GM23338 (cell line): ENCODE measurements around the gene FLRT2. TPM values are rescaled to one million over a fixed set of nuclear protein-coding genes. Genes with fewer than 3 reads are reported as not detected.

Experiments used
- ATAC-seq: fragments of 200-7000 bp; cut with Tn5 transposase; 3 replicates; pipeline ENCODE4 v1.9.1; 2020
- DNase-seq: peaks from one replicate; pipeline ENCODE4 v3.0.0-alpha.2; 2015; ENCODE audit warnings: low spot score
- H2AFZ ChIP-seq: fragments of 200-600 bp; sonication (generic); 2 replicates; pipeline ENCODE4 v1.8.0; 2016; ENCODE audit warnings: antibody characterized with exemption, mild to moderate bottlenecking, moderate library complexity
- H3F3A ChIP-seq: fragments of 200-600 bp; sonication (generic); replicated peaks from 2 replicates; pipeline ENCODE4 v1.8.0; 2017; ENCODE audit warnings: antibody characterized with exemption, mixed run types, low read depth
- H3K27ac ChIP-seq: fragments of 200-600 bp; sonication (generic); 2 replicates; pipeline ENCODE4 v1.6.1; 2016; ENCODE audit warnings: low read depth
- H3K27me3 ChIP-seq: fragments of 200-600 bp; sonication (generic); 2 replicates; pipeline ENCODE4 v1.8.0; 2016; ENCODE audit warnings: mild to moderate bottlenecking, mixed run types, moderate library complexity; ENCODE audit not compliant: insufficient read depth
- H3K36me3 ChIP-seq: fragments of 200-600 bp; sonication (generic); 2 replicates; pipeline ENCODE4 v1.8.0; 2016; ENCODE audit warnings: mild to moderate bottlenecking; ENCODE audit not compliant: insufficient read depth
- H3K4me1 ChIP-seq: fragments of 200-600 bp; sonication (generic); 2 replicates; pipeline ENCODE4 v1.8.0; 2016; ENCODE audit warnings: mild to moderate bottlenecking, moderate library complexity; ENCODE audit not compliant: insufficient read depth
- H3K4me2 ChIP-seq: fragments of 200-600 bp; sonication (generic); 2 replicates; pipeline ENCODE4 v1.7.1; 2017; ENCODE audit warnings: mixed run types
- H3K4me3 ChIP-seq: fragments of 200-600 bp; sonication (generic); 2 replicates; pipeline ENCODE4 v1.6.1; 2016; ENCODE audit warnings: mixed run types
- H3K79me2 ChIP-seq: fragments of 200-600 bp; sonication (generic); replicated peaks from 2 replicates; pipeline ENCODE4 v1.8.0; 2017; ENCODE audit warnings: mild to moderate bottlenecking; ENCODE audit not compliant: insufficient read depth
- H3K9me2 ChIP-seq: fragments of 200-600 bp; sonication (generic); 2 replicates; pipeline ENCODE4 v1.8.0; 2017; ENCODE audit not compliant: insufficient read depth
- H4K20me1 ChIP-seq: fragments of 200-600 bp; sonication (generic); replicated peaks from 2 replicates; pipeline ENCODE4 v1.8.0; 2017; ENCODE audit warnings: mild to moderate bottlenecking; ENCODE audit not compliant: insufficient read depth
- H3K27ac Mint-ChIP-seq: 2 replicates; pipeline ENCODE4 v1.8.0; 2020; ENCODE audit warnings: inconsistent platforms, mild to moderate bottlenecking, moderate library complexity, mixed read lengths
- H3K27me3 Mint-ChIP-seq: 3 replicates; pipeline ENCODE4 v1.8.0; 2022; ENCODE audit warnings: low read depth, mild to moderate bottlenecking, moderate library complexity, mixed read lengths, inconsistent platforms; ENCODE audit not compliant: insufficient read depth, poor library complexity
- H3K36me3 Mint-ChIP-seq: 3 replicates; pipeline ENCODE4 v1.8.0; 2021; ENCODE audit warnings: low read depth, mild to moderate bottlenecking, inconsistent platforms, moderate library complexity, mixed read lengths
- H3K4me1 Mint-ChIP-seq: 3 replicates; pipeline ENCODE4 v1.8.0; 2020; ENCODE audit warnings: mild to moderate bottlenecking, inconsistent platforms, mixed read lengths
- H3K4me3 Mint-ChIP-seq: 3 replicates; pipeline ENCODE4 v1.8.0; 2021; ENCODE audit warnings: moderate library complexity, mild to moderate bottlenecking, inconsistent platforms, mixed read lengths
- H3K9me3 Mint-ChIP-seq: 3 replicates; pipeline ENCODE4 v1.8.0; 2020; ENCODE audit warnings: moderate library complexity, mild to moderate bottlenecking, inconsistent platforms, mixed read lengths
- CREB1 ChIP-seq: fragments of 250-450 bp; sonication (Bioruptor Pico); IDR thresholded peaks from 2 replicates; pipeline ENCODE4 v1.5.0; 2020; ENCODE audit warnings: low read depth, mild to moderate bottlenecking, moderate library complexity
- EZH2phosphoT487 ChIP-seq: fragments of 200-600 bp; sonication (generic); IDR thresholded peaks from one replicate; pipeline ENCODE4 v1.8.1; 2018; ENCODE audit warnings: antibody characterized with exemption; ENCODE audit not compliant: unreplicated experiment
- NANOG ChIP-seq: IDR thresholded peaks from 2 replicates; pipeline ENCODE4 v1.6.1; 2016; ENCODE audit warnings: antibody characterized with exemption, borderline replicate concordance
- ZNF114 ChIP-seq: fragments of 250-450 bp; sonication (Bioruptor Pico); IDR thresholded peaks from 2 replicates; pipeline ENCODE4 v1.5.0; 2020; ENCODE audit warnings: mild to moderate bottlenecking, moderate library complexity
- ZNF462 ChIP-seq: fragments of 250-450 bp; sonication (Bioruptor Pico); IDR thresholded peaks from 2 replicates; pipeline ENCODE4 v1.5.0; 2020; ENCODE audit warnings: mild to moderate bottlenecking, moderate library complexity
- polyA plus RNA-seq: library from polyadenylated mRNA; unstranded; fragments of >200 nt; fragmentation: Nextera tagmentation; extraction: Ambion mirVana; gene quantifications from 2 replicates; pipeline ENCODE4 v1.2.1, GENCODE V29; 2016
- total RNA-seq: library from RNA; depleted of rRNA; stranded (reverse); fragments of >200 nt; shearing (Covaris generic); gene quantifications from 2 replicates; pipeline ENCODE4 v1.2.3, GENCODE V29; 2014

Gene FLRT2
- total and polyA plus RNA-seq, 2 experiments from 2014 or later: 4.3 to 7.4 TPM

GRCh38 chr14:85481471-85481870 is 48.5 kb upstream of the FLRT2 start (continued):
- TF ChIP-seq ZNF462 (CRISPR knock-in tag) (no peak), NANOG (no peak), EZH2phosphoT487 (no peak), ZNF114 (no peak), CREB1 (CRISPR knock-in tag) (no peak)

GRCh38 chr14:85482552-85482951 is 47.4 kb upstream of the FLRT2 start:
- H3K4me3 Mint-ChIP-seq: no peak overlapping the region
- DNase-seq (no peak), ATAC-seq (no peak)
- Histone ChIP-seq H3K79me2 (no peaks in the 10 kb centered on the region), H3K4me2 (no peak overlapping the region), H3F3A (no peaks in the 10 kb centered on the region), H3K4me3 (no peak overlapping the region), H3K27ac (no peak overlapping the region), H2AFZ (no peak overlapping the region), H3K9me2 (0 out of 2 replicates have a peak, but pooled peaks cover 4% of the 10 kb centered on the region), H3K27me3 (no peaks in the 10 kb centered on the region), H3K36me3 (no peaks in the 10 kb centered on the region), H4K20me1 (no peaks in the 10 kb centered on the region), H3K4me1 (no peaks in the 10 kb centered on the region)
- no peak overlapping the region for H3K27ac Mint-ChIP-seq
- H3K4me1 Mint-ChIP-seq: no peaks in the 10 kb centered on the region
- H3K9me3 Mint-ChIP-seq: no peaks in the 10 kb centered on the region; the same call in 2 of the 3 replicates
- TF ChIP-seq ZNF462 (CRISPR knock-in tag) (no peak), CREB1 (CRISPR knock-in tag) (no peak)
- H3K36me3 Mint-ChIP-seq: no peaks in the 10 kb centered on the region
- H3K27me3 Mint-ChIP-seq: no peaks in the 10 kb centered on the region
